ENCODE measurements around the gene ADGB. TPM values are rescaled to one million over a fixed set of nuclear protein-coding genes. Genes with fewer than 3 reads are reported as not detected.
"Not testable (repeated sequence)": the region's sequence is repeated elsewhere in the genome, so short reads cannot be mapped to it uniquely, and the experiment has no call there.

ADGB gene
- total RNA-seq, 4 donors from 2014 or later: not detected

- intact Hi-C loops (cut with DNase I): no loop called here
- no peak for DNase-seq (ENCODE audit: extremely low spot score)
- Histone ChIP-seq H3K9me3 (no peaks in the 10 kb centered on the region), H3K4me1 (no peaks in the 10 kb centered on the region), H3K4me3 (no peak overlapping the region), H3K36me3 (no peaks in the 10 kb centered on the region), H3K27ac (replicated peaks in 1 of 4) (no peak overlapping the region), H3K27me3 (no peaks in the 10 kb centered on the region)
- WGBS: 94% methylated on average over 3 of the region's 3 CpGs
- TF ChIP-seq EP300 (IDR thresholded peaks at IDR 0.05) (no peak), POLR2AphosphoS5 (IDR thresholded peaks at IDR 0.05) (no peak), CTCF (IDR thresholded peaks at IDR 0.05) (no peak), POLR2A (IDR thresholded peaks at IDR 0.05; ENCODE audit: low read depth) (no peak)
Measured at GRCh38 chr6:146840641-146841040, 241.9 kb downstream of the ADGB start.

GRCh38 chr6:146847426-146847825 lies 248.7 kb downstream of the ADGB start:
- Histone ChIP-seq H3K36me3 (no peaks in the 10 kb centered on the region), H3K4me3 (no peak overlapping the region), H3K9me3 (no peaks in the 10 kb centered on the region), H3K4me1 (no peaks in the 10 kb centered on the region), H3K27ac (replicated peaks in 1 of 4) (no peak overlapping the region), H3K27me3 (no peaks in the 10 kb centered on the region)
- 26% methylated on average over 1 of the region's 1 CpG for WGBS
- DNase-seq (ENCODE audit: extremely low spot score): no peak
- intact Hi-C loops (cut with DNase I): no loop called here
- no peak for TF ChIP-seq EP300 (IDR thresholded peaks at IDR 0.05)
- no peak for TF ChIP-seq POLR2AphosphoS5 (IDR thresholded peaks at IDR 0.05)

- Histone ChIP-seq H3K36me3 (no peaks in the 10 kb centered on the region), H3K4me1 (no peaks in the 10 kb centered on the region), H3K4me3 (no peak overlapping the region), H3K27ac (replicated peaks in 1 of 4) (no peak overlapping the region), H3K9me3 (no peaks in the 10 kb centered on the region), H3K27me3 (no peaks in the 10 kb centered on the region)
- no peak for DNase-seq (ENCODE audit: extremely low spot score)
- WGBS: 64% methylated on average over 6 of the region's 6 CpGs
- intact Hi-C loops (cut with DNase I): loop anchor here (10.0 kb wide), 1 partner anchor 374 kb away; no protein-coding TSS in a partner anchor
- no peak for TF ChIP-seq POLR2A (IDR thresholded peaks at IDR 0.05; ENCODE audit: low read depth)
- no peak for TF ChIP-seq POLR2AphosphoS5 (IDR thresholded peaks at IDR 0.05)
- no peak for TF ChIP-seq EP300 (IDR thresholded peaks at IDR 0.05)
- TF ChIP-seq CTCF (IDR thresholded peaks at IDR 0.05): no peak
Measured at GRCh38 chr6:146850238-146850896, 251.6 kb downstream of the ADGB start.

- Histone ChIP-seq H3K4me1 (no peaks in the 10 kb centered on the region), H3K4me3 (no peak overlapping the region), H3K27me3 (no peaks in the 10 kb centered on the region), H3K36me3 (no peaks in the 10 kb centered on the region), H3K9me3 (no peaks in the 10 kb centered on the region), H3K27ac (replicated peaks in 1 of 4) (no peak overlapping the region)
- TF ChIP-seq POLR2A (IDR thresholded peaks at IDR 0.05; ENCODE audit: low read depth) (no peak), CTCF (IDR thresholded peaks at IDR 0.05) (no peak), POLR2AphosphoS5 (IDR thresholded peaks at IDR 0.05) (no peak), EP300 (IDR thresholded peaks at IDR 0.05) (no peak)
- DNase-seq (ENCODE audit: extremely low spot score): no peak
- intact Hi-C loops (cut with DNase I): loop anchor here (10.0 kb wide), 1 partner anchor 374 kb away; no protein-coding TSS in a partner anchor
Measured at GRCh38 chr6:146850981-146851380, 252.2 kb downstream of the ADGB start.

GRCh38 chr6:146851837-146852236 lies 253.1 kb downstream of the ADGB start:
- H3K27me3 ChIP-seq: no peaks in the 10 kb centered on the region
- H3K4me1 ChIP-seq: no peaks in the 10 kb centered on the region
- TF ChIP-seq EP300 (IDR thresholded peaks at IDR 0.05): no peak
- no peak for TF ChIP-seq POLR2AphosphoS5 (IDR thresholded peaks at IDR 0.05)
- TF ChIP-seq POLR2A (IDR thresholded peaks at IDR 0.05; ENCODE audit: low read depth): no peak
- TF ChIP-seq CTCF (IDR thresholded peaks at IDR 0.05): no peak
- no peak overlapping the region for H3K27ac ChIP-seq (replicated peaks in 1 of 4)
- H3K4me3 ChIP-seq: no peak overlapping the region
- intact Hi-C loops (cut with DNase I): loop anchor here (10.0 kb wide), 1 partner anchor 373 kb away; no protein-coding TSS in a partner anchor
- H3K36me3 ChIP-seq: no peaks in the 10 kb centered on the region
- H3K9me3 ChIP-seq: no peaks in the 10 kb centered on the region
- no peak for DNase-seq (ENCODE audit: extremely low spot score)
- WGBS: 79% methylated on average over 1 of the region's 1 CpG

- WGBS: 86% methylated on average over 6 of the region's 6 CpGs
- not testable (repeated sequence) for H3K27me3 ChIP-seq; H3K27ac ChIP-seq (replicated peaks in 1 of 4); DNase-seq (ENCODE audit: extremely low spot score); H3K4me1 ChIP-seq; H3K36me3 ChIP-seq; H3K9me3 ChIP-seq; H3K4me3 ChIP-seq
- intact Hi-C loops (cut with DNase I): loop anchor here (5.0 to 10.0 kb wide), 2 partner anchors 370 to 433 kb away; no protein-coding TSS in a partner anchor
Measured at GRCh38 chr6:146854521-146855255, 255.9 kb downstream of the ADGB start.
